GM12801 (cell line): ENCODE data around the gene ZNF428.

ENCODE experiments used
- TF ChIP-seq, protein P1 (sequence below): IDR thresholded peaks from one replicate; pipeline ENCODE4 v1.5.1; 2011; ENCODE audit warnings: control low read depth; ENCODE audit not compliant: insufficient read length; ENCODE audit errors: extremely low read depth

Gene ZNF428

DNA sequence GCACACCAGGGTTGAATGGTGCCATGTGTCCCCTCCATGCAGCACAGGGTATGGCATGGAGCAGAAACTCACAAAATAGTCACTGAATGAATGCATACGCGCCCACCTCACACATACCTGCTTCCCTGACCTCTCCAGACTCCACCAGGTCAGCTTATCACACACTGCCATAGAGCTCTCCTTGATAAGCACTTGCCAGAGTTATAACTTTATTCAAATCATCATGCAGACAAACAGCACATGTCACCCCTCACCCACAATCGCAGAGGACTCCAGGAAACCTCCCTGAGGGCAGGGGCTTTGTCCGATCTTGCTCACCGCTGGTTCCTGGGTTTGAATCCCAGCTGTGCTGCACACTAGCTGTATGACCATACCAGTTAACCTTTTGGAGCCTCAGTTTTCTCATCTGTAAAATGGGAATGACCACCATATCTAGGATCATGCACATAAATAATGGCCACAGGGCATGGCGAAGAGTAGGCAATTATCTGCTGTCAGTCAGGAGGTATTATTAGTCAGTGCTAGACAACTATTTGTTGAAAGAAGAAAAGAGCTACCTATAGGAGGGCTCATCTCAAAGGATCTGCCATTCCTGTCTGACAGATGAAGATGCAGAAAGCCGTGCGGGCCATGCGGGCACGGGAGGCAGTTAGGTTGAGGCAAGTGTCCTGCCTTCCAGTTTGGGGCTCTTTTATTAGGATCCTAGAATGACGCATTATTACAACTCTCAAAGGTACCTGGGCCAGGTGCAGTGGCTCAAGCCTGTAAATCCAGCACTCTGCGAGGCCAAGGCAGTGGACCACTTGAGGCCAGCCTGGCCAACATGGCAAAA lies 58.1 kb downstream of the ZNF428 start:
- TF ChIP-seq, protein P1, sequence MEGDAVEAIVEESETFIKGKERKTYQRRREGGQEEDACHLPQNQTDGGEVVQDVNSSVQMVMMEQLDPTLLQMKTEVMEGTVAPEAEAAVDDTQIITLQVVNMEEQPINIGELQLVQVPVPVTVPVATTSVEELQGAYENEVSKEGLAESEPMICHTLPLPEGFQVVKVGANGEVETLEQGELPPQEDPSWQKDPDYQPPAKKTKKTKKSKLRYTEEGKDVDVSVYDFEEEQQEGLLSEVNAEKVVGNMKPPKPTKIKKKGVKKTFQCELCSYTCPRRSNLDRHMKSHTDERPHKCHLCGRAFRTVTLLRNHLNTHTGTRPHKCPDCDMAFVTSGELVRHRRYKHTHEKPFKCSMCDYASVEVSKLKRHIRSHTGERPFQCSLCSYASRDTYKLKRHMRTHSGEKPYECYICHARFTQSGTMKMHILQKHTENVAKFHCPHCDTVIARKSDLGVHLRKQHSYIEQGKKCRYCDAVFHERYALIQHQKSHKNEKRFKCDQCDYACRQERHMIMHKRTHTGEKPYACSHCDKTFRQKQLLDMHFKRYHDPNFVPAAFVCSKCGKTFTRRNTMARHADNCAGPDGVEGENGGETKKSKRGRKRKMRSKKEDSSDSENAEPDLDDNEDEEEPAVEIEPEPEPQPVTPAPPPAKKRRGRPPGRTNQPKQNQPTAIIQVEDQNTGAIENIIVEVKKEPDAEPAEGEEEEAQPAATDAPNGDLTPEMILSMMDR, result no peak

GRCh38 chr19:43560687-43561086 lies 58.7 kb downstream of the ZNF428 start:
- TF ChIP-seq, protein P1, result no peak
